Neuronal stem cell (in vitro differentiated cells): Measurements from ENCODE around the gene SRP68.

Source experiments
- DNase-seq: peaks from one replicate; pipeline ENCODE4 v3.0.0-alpha.2; 2013; ENCODE audit warnings: low spot score
- H2AFZ ChIP-seq: one replicate; pipeline ENCODE4 v1.6.1; 2013; ENCODE audit warnings: mild to moderate bottlenecking, low read length, inconsistent platforms
- H2AK5ac ChIP-seq: 2 replicates; pipeline ENCODE4 v1.6.1; 2013; ENCODE audit warnings: low read depth, mild to moderate bottlenecking, inconsistent platforms, low read length, moderate library complexity, mixed read lengths
- H2BK120ac ChIP-seq: 2 replicates; pipeline ENCODE4 v1.6.1; 2013; ENCODE audit warnings: low read depth, mild to moderate bottlenecking, inconsistent platforms, low read length, moderate library complexity, mixed read lengths
- H2BK12ac ChIP-seq: one replicate; pipeline ENCODE4 v1.6.1; 2013; ENCODE audit warnings: low read length, inconsistent platforms
- H2BK15ac ChIP-seq: 2 replicates; pipeline ENCODE4 v1.6.1; 2013; ENCODE audit warnings: mild to moderate bottlenecking, low read length, inconsistent platforms, mixed read lengths
- H2BK5ac ChIP-seq: one replicate; pipeline ENCODE4 v1.6.1; 2013; ENCODE audit warnings: inconsistent platforms, mild to moderate bottlenecking, low read length, moderate library complexity
- H3K14ac ChIP-seq: one replicate; pipeline ENCODE4 v1.6.1; 2013; ENCODE audit warnings: low read length, inconsistent platforms
- H3K18ac ChIP-seq: 2 replicates; pipeline ENCODE4 v1.6.1; 2013; ENCODE audit warnings: low read length, inconsistent platforms
- H3K23ac ChIP-seq: 2 replicates; pipeline ENCODE4 v1.6.1; 2013; ENCODE audit warnings: low read depth, mild to moderate bottlenecking, mixed read lengths, low read length, inconsistent platforms; ENCODE audit not compliant: poor library complexity
- H3K27ac ChIP-seq: replicated peaks from 3 replicates; pipeline ENCODE4 v1.5.1; 2013; ENCODE audit warnings: low read length, inconsistent platforms
- H3K27me3 ChIP-seq, 3 experiments: 2 replicates each; pipeline ENCODE4 v1.6.1; 2013; ENCODE audit warnings: low read length in 3 of 3, mild to moderate bottlenecking in 2 of 3, inconsistent platforms in 1 of 3, low read depth in 1 of 3, mixed read lengths in 1 of 3, moderate library complexity in 1 of 3; ENCODE audit not compliant: control insufficient read depth in 3 of 3, insufficient read depth in 3 of 3
- H3K36me3 ChIP-seq, 2 donors: replicated peaks in 1 of 2; 2 replicates each; pipeline ENCODE4 v1.6.1; 2013; ENCODE audit warnings: low read length in 2 of 2; ENCODE audit not compliant: control insufficient read depth in 2 of 2, insufficient read depth in 2 of 2
- H3K4ac ChIP-seq: 2 replicates; pipeline ENCODE4 v1.6.1; 2013; ENCODE audit warnings: inconsistent platforms, mild to moderate bottlenecking, low read length, moderate library complexity
- H3K4me1 ChIP-seq, 2 donors: 1 replicate in 1 of 2; 2 replicates in 1 of 2; pipeline ENCODE4 v1.6.1; 2013; ENCODE audit warnings: low read length in 2 of 2, low read depth in 1 of 2; ENCODE audit not compliant: control insufficient read depth in 2 of 2, insufficient read depth in 1 of 2
- H3K4me2 ChIP-seq: one replicate; pipeline ENCODE4 v1.6.1; 2013; ENCODE audit warnings: mild to moderate bottlenecking, low read length, inconsistent platforms; ENCODE audit not compliant: insufficient read depth, poor library complexity, severe bottlenecking
- H3K4me3 ChIP-seq, 2 donors: 2 replicates each; pipeline ENCODE4 v1.5.1; 2013; ENCODE audit warnings: low read length in 2 of 2, mild to moderate bottlenecking in 2 of 2, inconsistent platforms in 1 of 2, moderate library complexity in 1 of 2
- H3K79me1 ChIP-seq: one replicate; pipeline ENCODE4 v1.6.1; 2013; ENCODE audit warnings: low read depth, mild to moderate bottlenecking, inconsistent platforms, low read length, moderate library complexity
- H3K9ac ChIP-seq: one replicate; pipeline ENCODE4 v1.6.1; 2013; ENCODE audit warnings: mild to moderate bottlenecking, low read depth, low read length, inconsistent platforms; ENCODE audit not compliant: poor library complexity
- H3K9me3 ChIP-seq, 2 donors: replicated peaks in 1 of 2; 2 replicates each; pipeline versions ENCODE3 to v1.6.1; 2013; ENCODE audit warnings: low read length in 2 of 2, mild to moderate bottlenecking in 2 of 2, inconsistent platforms in 1 of 2, low read depth in 1 of 2, mixed read lengths in 1 of 2, moderate library complexity in 1 of 2; ENCODE audit not compliant: control insufficient read depth in 2 of 2, insufficient read depth in 1 of 2
- H4K8ac ChIP-seq: one replicate; pipeline ENCODE4 v1.6.1; 2013; ENCODE audit warnings: low read depth, mild to moderate bottlenecking, inconsistent platforms, low read length, moderate library complexity
- H4K91ac ChIP-seq: one replicate; pipeline ENCODE4 v1.6.1; 2013; ENCODE audit warnings: low read length, low read depth, mild to moderate bottlenecking, inconsistent platforms; ENCODE audit not compliant: poor library complexity
- WGBS, 2 donors: extraction: QIAGEN DNeasy Blood & Tissue Kit; methylation state at CpG; one replicate each; pipeline ENCODE4 v1.1.7; 2013; ENCODE audit warnings: missing lambda C conversion rate in 2 of 2, mixed read lengths in 1 of 2; ENCODE audit not compliant: insufficient read length in 2 of 2, insufficient replicate concordance in 1 of 2; ENCODE audit errors: extremely low coverage in 2 of 2; 5-methylcytosine and 5-hydroxymethylcytosine counted together

The SRP68 gene

DNA sequence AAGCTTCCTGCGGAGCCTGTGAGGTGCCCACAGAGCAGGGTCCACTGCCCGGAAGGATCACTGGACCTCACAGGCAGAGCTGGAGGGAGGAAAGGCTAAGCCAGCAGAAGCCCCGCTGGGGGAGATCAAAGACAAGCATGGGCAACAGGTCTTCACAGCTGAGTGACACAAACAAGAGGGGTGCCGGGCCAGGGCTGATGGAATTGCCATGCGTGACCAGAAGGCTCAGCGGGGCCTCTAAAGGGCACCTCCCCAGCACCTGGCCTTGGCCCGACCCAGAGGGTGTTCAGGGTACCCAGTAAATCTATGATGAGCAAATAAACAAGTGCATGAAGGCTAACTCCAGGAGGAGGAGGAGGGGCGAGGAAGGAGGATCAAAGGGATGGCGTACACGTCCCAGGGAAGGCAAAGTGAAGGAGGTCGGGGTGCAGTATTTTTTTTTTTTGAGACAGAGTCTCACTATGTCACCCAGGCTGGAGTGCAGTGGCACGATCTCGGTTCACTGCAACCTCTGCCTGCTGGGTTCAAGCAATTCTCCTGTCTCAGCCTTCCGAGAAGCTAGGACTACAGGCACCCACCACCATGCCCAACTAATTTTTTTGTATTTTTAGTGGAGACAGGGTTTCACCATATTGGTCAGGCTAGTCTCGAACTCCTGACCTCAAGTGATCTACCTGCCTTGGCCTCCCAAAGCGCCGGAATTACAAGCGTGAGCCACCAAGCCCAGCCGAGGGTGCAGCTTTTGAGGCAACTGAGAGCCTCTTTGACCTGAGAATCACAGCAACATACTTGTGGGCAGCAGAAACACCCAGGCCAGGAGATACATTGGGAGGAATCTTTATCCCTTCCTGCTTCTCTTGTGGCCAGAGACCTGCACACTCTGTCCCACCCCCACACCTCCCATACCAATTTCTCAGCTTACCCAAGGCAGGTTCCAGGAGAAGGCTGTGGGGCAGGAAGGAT is 47.4 kb upstream of the SRP68 start:
- Histone ChIP-seq H3K14ac (no peak overlapping the region), H3K4me2 (no peak overlapping the region), H3K23ac (no peak overlapping the region), H2BK5ac (no peak overlapping the region), H4K8ac (no peak overlapping the region), H2BK15ac (no peak overlapping the region), H2AK5ac (no peak overlapping the region), H3K18ac (no peak overlapping the region), H3K9ac (no peak overlapping the region), H3K4me3 (no peak overlapping the region), H2AFZ (peak overlapping the region; percentile 20), H3K4ac (no peak overlapping the region), H3K4me1 (peaks cover 5 to 13% of the 10 kb centered on the region in 2 donors), H3K9me3 (no peaks in the 10 kb centered on the region), H3K79me1 (peaks cover 3% of the 10 kb centered on the region), H4K91ac (no peak overlapping the region), H2BK12ac (no peak overlapping the region), H3K36me3 (no peaks in the 10 kb centered on the region), H3K27ac (no peak overlapping the region), H3K27me3 (no peaks in the 10 kb centered on the region), H2BK120ac (no peak overlapping the region)
- no peak for DNase-seq
- WGBS, 2 donors, result no CpG with 5 or more reads among the region's 19 CpGs

DNA sequence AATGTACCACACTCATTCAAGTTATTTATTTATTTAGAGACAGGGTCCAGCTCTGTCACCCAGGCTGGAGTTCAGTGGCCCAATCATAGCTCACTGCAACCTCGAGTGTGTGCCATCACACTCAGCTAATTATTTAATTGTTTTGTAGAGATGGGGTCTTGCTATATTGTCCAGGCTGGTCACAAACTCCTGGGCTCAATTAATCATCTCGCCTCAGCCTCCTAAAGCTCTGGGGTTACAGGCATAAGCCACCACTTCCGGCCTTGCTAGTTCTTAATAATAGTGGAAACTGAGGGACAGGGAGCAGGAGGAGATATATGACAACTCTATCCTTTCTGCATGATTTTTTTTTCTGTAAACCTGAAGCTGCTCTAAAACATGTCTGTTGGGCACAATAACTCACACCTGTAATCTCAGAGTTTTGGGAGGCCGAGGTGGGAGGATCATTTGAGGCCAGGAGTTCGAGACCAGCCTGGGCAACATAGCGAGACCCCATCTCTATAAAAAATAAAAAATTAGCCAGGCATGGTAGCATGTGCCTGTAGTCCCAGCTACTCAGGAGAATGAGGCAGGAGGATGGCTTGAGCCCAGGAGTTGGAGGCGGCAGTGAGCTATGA is 42.9 kb upstream of the SRP68 start:
- no peak overlapping the region for H2BK12ac ChIP-seq
- no peaks in the 10 kb centered on the region for H3K36me3 ChIP-seq
- no peaks in the 10 kb centered on the region for H3K9me3 ChIP-seq
- H3K23ac ChIP-seq, result no peak overlapping the region
- no peak overlapping the region for H2BK120ac ChIP-seq
- H3K4me2 ChIP-seq, result no peak overlapping the region
- H3K18ac ChIP-seq, result no peak overlapping the region
- no peak for DNase-seq
- H3K4ac ChIP-seq, result no peak overlapping the region
- H3K27ac ChIP-seq, result no peak overlapping the region
- no peak overlapping the region for H3K4me3 ChIP-seq
- no CpG with 5 or more reads among the region's 7 CpGs for WGBS, 2 donors
- H3K14ac ChIP-seq, result no peak overlapping the region
- no peak overlapping the region for H4K8ac ChIP-seq
- no peaks in the 10 kb centered on the region for H3K27me3 ChIP-seq
- H2AK5ac ChIP-seq, result no peak overlapping the region
- no peaks in the 10 kb centered on the region for H3K79me1 ChIP-seq
- no peaks in the 10 kb centered on the region for H3K4me1 ChIP-seq
- H3K9ac ChIP-seq, result no peak overlapping the region
- no peak overlapping the region for H2BK5ac ChIP-seq
- no peak overlapping the region for H2AFZ ChIP-seq
- no peak overlapping the region for H2BK15ac ChIP-seq
- no peak overlapping the region for H4K91ac ChIP-seq

DNA sequence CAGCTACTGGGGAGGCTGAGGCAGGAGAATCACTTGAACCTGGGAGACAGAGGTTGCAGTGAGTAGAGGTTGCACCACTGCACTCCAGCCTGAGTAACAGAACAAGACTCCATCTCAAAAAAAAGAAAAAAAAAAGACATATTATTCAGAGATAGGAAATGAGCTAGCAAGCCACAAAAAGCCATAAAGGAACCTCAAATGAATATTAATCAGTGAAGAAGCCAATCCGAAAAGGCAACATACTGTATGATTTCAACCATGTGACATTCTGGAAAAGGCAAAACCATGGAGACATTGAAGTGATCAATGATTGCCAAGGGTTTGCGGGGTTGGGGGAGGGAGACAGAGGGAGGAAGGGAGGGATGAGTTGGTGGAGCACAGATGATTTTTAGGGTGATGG is 39.6 kb upstream of the SRP68 start:
- H4K8ac ChIP-seq, result no peak overlapping the region
- H3K27ac ChIP-seq, result no peak overlapping the region
- H3K4ac ChIP-seq, result no peak overlapping the region
- no peak overlapping the region for H3K14ac ChIP-seq
- no peak overlapping the region for H3K4me2 ChIP-seq
- H4K91ac ChIP-seq, result no peak overlapping the region
- H3K79me1 ChIP-seq, result no peaks in the 10 kb centered on the region
- H3K4me1 ChIP-seq, result no peaks in the 10 kb centered on the region
- H3K27me3 ChIP-seq, result no peaks in the 10 kb centered on the region
- no peak overlapping the region for H2AK5ac ChIP-seq
- H3K18ac ChIP-seq, result no peak overlapping the region
- no peak for DNase-seq
- no peak overlapping the region for H2BK120ac ChIP-seq
- no peaks in the 10 kb centered on the region for H3K9me3 ChIP-seq
- no peak overlapping the region for H2AFZ ChIP-seq
- no peak overlapping the region for H3K4me3 ChIP-seq
- no CpG with 5 or more reads among the region's 2 CpGs for WGBS, 2 donors
- no peaks in the 10 kb centered on the region for H3K36me3 ChIP-seq
- H2BK5ac ChIP-seq, result no peak overlapping the region
- H3K9ac ChIP-seq, result no peak overlapping the region
- no peak overlapping the region for H3K23ac ChIP-seq
- no peak overlapping the region for H2BK15ac ChIP-seq
- H2BK12ac ChIP-seq, result no peak overlapping the region

DNA sequence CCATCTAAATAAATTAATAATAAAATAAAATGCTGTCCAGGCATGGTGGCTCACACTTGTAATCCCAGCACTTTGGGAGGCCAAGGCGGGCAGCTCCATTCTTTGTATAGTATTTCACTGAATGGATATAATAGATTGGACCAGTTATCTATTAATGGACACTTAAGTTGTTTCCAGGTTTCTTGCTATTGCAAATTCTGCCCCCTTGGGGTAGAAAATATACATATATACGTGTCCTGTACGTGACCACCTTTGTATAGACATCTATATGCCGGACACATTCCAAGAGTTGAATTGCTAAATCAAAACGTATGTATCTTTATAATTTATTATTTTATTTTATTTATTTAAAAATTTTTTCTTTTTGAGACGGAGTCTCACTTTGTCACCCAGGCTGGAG is 35.2 kb upstream of the SRP68 start:
- Histone ChIP-seq H3K9ac (no peak overlapping the region), H3K36me3 (peaks cover 0 to 2% of the 10 kb centered on the region in 2 donors), H2BK15ac (no peak overlapping the region), H4K91ac (no peak overlapping the region), H3K23ac (no peak overlapping the region), H2BK120ac (no peak overlapping the region), H3K9me3 (no peaks in the 10 kb centered on the region), H4K8ac (no peak overlapping the region), H2BK12ac (no peak overlapping the region), H3K14ac (no peak overlapping the region), H3K18ac (no peak overlapping the region), H3K4me1 (peaks cover 5 to 12% of the 10 kb centered on the region in 2 donors), H3K4ac (no peak overlapping the region), H2AK5ac (no peak overlapping the region), H3K4me3 (no peak overlapping the region), H2AFZ (no peak overlapping the region), H3K79me1 (peaks cover 5% of the 10 kb centered on the region), H3K27me3 (no peaks in the 10 kb centered on the region), H3K27ac (no peak overlapping the region), H3K4me2 (no peak overlapping the region), H2BK5ac (no peak overlapping the region)
- no CpG with 5 or more reads among the region's 6 CpGs for WGBS, 2 donors
- DNase-seq, result no peak
